HG02870 (cell line): Measurements from ENCODE around the gene ST6GALNAC4.
"Not testable (repeated sequence)": the region's sequence is repeated elsewhere in the genome, so short reads cannot be mapped to it uniquely, and the experiment has no call there.

Source experiments
- ATAC-seq: cut with Tn5 transposase; IDR thresholded peaks from one replicate; pipeline ENCODE4 v1.9.1; 2021; ENCODE audit warnings: mild to moderate bottlenecking, moderate library complexity; ENCODE audit not compliant: unreplicated experiment

Gene ST6GALNAC4

DNA sequence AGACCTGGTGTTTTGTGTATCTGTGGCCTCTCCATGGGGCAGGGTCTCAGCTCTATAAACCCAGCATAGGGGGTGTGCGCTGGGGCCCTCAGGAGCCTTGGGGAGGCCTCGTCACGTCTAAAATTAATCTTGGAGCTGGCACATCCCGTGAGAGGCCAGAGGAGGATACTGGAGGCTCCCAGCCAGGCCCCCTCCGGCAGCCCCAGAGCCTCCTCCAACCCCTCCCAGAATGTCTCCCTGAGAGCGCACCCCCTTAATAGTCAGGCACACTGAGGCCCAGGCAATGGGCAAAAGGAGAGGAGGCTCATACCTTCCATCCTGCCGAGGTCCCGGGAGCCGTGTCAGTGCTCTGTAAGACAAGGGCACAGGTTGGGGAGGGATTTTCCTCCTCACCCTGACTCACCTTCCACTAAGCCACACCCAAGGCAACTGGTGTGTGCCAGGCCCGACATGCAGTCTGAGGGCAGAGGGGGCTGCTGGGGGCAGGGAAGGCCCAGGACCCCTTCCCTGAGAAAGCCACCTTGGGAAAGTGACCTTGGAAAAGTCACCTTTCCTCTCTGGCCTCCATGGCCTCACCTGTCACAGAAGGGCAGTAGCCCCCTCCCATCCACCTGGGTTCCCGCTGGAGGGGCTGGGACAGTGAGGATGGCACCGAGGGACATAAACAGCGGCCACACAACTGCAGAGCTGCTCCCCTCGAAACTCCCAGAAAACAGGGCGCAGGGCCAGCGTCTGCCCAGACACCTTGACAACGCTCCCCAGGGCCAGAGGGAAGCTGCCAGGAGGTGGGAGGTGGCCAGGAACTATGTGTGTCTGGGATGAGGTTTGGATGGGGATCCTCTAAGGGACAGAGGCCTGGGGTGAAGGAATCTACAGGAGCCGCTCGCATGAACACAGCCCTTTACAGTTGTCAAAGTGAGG is 42.3 kb downstream of the ST6GALNAC4 start:
- ATAC-seq: no peak

DNA sequence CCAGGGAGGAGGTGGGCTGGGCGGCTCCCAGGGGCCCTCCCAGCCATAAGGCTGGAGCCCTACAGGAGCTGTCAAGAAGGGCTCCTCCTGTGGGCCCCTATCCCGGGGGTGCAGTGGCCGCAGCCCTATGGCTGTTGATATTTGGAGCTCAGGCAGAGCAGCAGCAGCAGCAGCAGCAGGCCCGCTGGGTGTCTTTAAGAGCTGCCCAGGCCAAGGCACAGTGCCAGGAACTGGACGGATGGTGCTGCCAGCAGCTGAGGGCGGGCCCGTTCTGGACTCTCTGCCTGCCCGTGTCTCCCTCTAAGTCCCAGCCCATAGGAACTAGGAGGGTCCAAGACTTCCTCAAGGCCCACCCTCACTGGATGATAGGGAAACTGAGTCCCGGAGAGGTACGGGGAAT is 43.0 kb downstream of the ST6GALNAC4 start:
- no peak for ATAC-seq

DNA sequence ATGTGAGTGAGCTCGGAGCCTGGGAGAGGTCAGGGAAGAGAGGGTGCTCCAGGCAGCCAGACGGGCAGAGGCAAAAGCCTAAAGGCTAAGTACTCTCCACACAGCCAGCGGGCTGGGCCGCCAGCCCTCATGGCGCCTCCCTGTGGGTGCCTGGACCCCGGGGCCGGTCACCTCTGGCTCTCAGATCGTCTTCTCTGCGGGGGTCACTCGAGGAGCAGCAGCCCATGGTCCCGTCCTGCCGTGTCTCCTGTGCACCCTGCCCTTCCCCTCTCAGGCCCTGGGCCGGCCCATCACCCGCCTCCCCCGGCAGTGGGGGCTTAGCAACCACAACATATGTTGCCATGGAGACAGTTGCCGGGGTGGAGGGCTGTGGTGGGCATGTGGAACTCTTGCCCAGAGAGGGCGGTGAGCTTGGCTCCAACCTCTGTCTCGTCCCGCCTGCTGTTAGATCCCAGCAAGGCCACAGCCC is 43.6 kb downstream of the ST6GALNAC4 start:
- ATAC-seq: no peak

DNA sequence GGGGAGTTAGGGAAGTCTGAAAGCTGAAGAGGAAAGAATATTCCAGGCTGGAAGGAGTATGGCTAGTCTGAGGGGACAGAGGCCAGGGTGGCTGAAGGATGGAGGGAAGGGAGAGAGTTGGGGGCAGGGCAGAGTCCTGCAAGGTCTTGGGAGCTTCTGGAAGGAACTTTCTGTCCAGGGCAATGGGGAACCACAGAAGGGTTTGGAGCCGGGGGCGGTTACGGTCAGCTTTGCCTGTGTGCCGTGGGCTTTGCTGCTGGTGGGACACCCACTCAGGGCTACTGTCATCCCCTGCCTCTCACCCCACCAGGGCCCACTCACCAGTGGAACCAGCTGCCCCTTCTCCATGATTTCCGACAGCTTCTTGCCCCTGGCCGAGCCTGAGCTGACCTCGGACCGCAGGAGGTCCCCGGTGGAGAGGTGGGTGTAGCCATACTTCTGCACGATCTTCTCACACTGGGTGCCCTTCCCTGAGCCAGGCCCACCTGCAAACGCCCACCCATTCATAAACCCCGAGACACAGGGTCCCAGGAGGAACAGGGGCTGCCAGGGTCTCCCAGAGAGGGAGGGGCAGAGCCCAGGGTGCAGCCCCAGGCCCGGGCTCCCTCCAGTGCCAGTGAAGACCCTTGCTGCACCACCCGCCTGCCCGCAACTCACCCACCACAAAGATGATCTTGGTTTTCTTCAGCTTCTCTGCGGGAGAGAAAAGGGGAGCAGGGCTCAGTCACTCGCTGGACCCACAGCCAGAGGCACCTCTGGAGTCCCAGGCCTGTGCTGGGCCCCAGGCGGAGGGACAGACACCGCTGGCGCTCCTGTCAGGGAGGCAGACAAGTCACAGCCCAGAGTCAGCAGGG is 44.2 kb downstream of the ST6GALNAC4 start:
- ATAC-seq: no peak

DNA sequence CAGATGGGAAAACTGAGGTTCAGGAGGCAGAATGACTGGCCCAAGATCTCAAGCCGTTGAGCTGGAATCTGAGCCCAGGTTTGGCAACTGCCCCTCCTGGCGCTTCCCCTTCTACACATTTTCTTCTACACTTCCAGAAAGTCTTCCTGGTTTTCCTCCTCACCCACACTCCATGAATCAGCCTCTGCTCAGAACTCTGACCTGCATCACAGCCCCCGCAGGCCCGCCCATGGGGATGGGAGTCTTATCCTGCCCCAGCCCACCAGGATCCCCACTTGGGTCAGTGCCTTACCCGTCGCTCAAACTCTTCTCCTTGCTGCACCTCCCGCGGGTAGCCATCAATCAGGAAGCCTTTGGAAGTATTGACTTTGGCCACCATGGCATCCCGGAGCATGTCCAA is 45.3 kb downstream of the ST6GALNAC4 start:
- no peak for ATAC-seq

DNA sequence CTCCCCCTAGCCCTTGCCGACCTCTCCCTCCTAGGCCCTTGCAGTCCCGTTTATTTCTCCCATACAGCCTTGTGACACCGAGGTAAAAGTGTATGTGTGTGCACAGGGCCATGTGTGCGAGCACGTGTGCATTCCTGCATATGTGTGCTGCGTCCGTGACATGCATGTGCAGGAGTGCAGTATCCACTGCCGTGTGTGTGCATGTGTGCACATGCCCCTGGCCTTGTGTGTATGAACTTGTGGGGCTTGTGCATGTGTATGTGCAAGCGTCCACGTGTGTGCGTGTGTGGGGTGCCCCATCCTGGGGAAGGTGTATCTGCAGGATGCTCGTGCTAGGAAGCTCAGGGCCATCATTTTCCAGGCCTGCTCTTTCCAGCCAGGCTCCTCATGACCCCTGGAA is 46.0 kb downstream of the ST6GALNAC4 start:
- ATAC-seq: no peak

DNA sequence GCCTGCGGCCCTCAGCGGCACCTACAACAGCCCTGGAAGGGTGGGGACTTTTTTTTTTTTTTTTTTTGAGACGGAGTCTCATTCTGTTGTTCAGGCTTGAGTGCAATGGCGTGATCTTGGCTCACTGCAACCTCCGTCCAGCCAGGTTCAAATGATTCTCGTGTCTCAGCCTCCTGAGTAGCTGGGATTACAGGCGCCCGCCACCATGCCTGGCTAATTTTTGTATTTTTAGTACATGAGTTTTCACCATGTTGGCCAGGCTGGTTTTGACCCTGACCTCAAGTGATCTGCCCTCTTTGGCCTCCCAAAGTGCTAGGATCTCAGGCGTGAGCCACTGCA is 46.7 kb downstream of the ST6GALNAC4 start:
- ATAC-seq: not testable (repeated sequence)

DNA sequence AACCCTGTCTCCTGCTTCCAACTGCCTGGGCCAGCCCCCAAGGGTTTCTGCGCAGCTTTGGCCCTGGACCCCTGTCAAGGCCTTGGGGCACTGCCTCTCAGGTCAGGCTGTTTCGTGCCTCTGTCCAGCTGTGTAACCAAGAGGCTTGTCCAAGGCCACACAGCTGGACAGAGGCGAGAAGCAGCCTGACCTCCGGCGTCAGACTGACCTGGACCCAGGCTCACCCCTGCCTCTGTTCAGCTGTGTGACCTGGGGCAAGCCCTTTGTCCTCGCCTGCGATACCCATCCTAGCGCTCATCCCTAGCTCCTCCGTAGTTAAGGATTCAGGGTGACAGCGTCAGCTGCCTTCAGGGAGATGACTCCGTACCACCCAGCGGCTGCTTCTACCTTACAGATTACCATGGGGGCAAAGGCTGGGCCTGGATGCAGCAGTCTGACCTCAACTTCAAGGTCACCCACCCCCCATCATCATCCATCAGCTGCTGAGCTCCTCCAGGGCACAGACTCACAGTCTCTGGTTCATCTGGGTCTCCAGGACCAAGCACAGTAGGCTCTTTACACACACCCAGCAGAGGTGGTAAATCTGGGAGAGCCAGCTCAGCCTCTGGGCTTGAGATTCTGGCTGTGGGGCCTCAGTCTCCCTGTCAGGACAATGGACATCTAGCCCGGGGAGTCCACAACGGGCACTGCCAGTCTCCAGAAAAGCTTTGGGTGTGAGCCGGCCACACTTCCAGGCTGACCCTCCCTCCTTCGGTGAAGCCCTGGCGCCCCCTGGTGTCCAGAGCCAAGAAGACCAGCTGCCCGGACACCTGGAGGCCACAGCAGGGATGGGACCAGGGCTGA is 47.3 kb downstream of the ST6GALNAC4 start:
- no peak for ATAC-seq

DNA sequence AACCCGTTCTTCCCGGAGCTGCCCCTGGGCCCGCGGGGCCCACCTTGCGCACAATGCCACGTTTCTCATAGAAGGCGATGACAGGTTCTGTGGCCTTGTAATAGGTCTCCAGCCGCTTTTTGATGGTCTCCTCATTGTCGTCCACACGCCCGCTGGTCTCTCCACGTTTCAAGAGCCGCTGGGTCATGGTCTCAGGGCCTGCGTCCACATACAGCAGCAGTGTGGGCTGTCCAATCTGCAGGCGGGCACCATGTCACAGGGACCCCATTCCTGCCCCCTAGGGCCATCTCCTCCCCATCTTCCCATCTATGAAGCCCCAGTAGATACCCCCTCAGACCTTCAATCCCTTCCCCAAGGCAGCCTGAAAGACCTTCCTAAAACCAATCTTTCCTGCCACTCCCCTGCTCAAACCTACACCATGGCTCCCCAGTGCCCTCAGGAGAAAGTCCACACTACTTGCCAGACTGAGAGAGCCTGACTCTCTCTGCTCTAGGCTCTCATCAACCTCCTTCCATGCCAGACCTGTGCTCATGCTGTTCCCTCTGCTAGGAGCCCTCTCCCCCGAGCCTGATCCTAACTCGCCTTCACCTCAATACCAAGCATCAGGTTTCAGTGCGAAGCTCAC is 48.5 kb downstream of the ST6GALNAC4 start:
- ATAC-seq: no peak

DNA sequence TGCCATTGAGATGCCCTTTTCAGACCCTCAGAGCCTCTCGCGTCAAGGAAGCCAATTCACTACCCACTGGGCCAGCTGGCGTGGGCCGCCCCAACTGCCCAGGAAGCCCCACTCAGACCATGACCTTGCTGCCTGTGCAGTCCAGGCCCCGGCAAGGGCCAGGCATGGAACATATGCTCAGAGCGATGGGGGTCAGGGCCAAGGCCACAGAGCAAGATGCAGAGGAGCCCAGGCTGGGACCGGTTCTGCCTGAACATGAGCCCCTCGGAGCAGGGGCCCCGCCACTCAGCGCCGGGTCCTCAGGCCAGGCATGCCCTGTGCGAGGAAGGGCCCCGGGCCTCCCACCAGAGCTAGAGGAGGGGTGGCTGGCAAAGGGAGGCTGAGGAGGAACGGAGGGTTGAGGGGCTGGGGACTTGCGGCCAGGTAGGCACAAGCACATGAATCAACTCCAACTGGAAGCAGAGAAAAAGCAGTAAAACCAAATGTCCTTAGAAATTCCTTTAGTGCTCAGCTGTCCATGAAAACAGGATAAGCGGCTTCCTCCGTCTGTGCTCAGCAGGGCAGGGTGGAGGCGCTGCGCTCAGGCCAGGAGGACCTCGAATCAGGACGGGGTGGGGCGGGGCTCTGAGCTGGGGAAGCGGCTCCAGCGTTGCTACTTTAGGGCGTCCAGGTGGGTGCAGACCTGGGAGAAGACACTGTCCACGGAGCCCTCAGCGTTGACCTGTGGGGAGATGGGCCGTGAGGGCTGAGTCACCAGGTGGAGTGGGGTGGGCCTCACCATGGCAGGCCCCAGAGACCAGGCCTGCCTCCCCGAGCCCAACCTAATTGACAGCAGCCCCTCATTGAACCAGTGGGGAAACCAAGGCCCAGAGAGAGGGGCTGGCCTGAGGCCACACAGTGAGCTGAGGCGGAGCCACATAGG is 49.2 kb downstream of the ST6GALNAC4 start:
- ATAC-seq: no peak

DNA sequence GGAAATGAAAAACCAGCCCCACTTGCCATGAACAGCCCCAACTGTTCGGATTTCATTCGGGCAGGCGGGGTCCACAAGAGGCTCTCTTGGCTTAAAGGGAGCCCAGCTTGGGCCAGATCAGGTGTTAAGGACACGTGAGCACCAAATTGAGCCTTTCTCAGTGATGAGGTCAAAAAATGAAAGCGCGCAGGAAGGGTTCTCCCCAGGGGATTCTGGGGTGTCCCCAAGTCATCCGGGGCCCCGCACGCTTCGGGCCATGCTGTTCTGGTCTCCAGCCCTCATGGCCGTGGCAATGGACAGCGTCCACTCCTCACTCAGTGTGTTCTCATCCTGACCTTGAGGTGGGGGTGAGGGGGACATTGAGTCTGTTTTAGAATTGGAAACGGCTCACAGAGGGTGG is 50.3 kb downstream of the ST6GALNAC4 start:
- ATAC-seq: no peak

DNA sequence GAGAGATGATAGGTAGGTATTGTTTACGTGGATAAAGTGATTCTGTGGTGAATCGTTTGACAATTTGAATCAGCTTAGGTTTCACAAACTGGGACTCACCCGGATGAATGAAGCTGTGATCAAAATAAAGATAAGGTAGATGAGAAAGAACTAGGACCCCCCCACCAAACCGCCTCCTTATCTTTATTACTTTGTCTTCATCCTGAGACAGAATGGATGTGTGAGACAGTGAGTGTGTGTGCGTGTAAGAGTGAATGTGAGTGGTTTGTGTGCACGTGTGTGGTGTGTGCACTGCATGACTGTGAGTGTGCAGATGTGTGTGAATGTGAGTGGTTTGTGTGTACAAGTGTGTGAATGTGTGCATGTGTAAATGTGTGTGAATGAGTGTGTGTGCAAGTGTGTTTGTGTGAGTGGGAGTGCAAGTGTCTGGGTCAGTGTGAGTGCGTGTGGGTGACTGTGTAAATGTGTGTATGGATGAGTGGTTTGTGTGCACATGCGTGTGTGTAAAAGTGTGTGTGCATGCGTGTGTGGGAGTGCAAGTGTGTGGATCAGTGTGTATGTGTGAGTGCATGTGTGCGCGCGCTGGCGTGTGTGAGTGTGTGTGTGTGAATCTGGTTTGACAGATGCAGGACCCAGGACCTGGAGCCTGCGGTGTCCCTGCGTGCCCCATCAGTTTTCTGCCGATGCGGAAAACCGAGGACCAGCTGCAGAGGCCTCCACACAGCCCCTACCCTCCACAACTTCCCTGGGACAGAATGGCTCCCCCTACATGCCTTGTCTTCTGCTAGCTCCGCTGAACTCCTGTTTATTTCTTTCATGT is 51.0 kb downstream of the ST6GALNAC4 start:
- no peak for ATAC-seq

DNA sequence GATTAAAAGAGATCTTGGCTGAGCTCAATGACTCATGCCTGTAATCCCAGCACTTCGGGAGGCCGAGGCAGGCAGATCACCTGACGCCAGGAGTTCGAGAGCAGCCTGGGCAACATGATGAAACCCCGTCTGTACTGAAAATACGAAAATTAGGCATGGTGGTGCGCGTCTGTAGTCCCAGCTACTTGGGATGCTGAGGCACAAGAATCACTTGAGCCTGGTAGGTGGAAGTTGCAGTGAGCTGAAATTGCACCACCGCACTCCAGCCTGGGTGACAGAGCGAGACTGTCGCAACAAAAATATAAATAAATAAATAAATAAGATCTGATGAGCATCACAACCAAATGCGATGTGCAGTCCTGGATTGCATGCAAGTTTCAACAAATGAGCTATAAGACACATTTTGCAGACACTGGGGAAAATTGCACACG is 53.6 kb downstream of the ST6GALNAC4 start:
- ATAC-seq: no peak

DNA sequence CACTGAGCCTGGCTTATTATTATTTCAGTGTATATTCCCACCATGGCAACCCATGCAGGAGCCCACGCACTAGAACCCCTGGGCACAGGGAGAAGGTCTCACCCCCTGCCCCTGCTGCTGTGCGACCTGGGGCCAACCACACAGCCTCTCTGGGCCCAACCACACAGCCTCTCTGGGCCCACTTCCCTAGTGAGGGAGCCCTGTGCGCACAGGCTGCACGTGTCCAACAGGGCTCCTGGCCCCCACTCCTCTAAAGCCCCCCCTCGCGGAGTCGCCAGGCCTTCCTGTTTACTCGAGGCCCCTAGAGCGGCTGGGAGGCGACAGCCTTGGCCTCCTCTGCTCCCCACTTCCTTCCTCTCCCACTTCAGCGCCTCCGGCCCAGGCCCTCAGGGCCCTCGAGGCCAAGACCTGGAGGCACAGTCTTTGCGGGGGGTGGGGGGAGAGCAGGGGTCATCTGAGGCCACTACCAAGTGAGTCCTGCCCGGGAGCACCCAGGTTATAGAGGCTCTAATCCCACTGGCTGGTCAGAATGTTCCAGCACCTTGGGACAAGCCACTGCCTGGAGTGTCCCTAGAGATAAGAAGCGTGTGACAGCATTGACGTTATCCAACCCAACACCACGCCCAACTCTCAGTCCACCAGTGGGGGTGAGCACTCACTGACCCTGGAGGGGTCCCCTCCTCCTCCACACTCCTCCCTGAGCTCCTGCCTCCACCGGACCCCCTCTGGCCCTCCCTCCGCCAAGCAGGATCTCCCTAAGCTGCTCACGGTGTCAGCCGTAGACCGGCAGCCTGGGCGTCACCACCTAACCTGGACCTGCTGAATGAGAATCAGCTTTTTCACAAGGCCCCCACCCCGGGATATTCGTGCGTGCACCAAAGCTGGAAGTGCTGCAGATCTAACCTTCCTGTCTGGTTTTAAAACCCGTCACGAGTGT is 54.5 kb downstream of the ST6GALNAC4 start:
- no peak for ATAC-seq

DNA sequence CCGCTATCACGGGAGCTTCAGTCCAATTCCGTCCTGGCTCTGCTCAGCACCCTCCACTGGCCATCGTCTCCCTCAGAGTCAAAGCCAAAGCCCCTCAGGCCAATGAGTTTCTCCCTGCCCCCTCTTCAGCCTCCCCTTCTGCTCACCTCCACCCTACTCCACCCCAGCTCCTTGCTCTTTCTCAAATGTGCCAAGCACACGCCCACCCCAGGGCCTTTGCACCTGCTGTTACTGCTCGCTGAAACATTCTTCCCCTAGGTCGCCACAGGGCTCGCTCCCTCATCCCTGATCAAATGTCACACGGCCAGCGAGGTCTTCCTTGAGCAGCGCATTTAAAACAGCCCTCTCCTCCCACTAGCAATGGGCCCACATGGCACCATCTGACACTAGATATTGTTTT is 56.1 kb downstream of the ST6GALNAC4 start:
- ATAC-seq: no peak

DNA sequence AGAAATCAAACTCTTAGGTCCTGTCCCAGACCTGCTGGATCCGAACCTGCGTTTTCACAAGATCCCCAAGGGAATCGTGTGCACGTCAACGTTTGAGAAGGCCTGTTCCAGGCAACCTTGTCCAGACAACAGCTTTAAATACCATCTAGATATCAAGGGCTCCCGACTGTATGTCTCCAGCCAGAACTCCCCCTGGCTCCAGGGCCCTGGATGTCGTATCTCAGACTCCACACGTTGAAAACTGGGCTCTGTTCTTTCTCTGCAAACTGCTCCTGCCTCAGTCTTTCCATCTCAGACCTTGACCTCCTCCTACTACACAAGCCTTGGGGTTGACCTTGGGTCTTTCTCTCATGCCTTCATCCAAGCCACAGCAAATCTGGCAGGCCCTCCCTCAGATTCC is 56.6 kb downstream of the ST6GALNAC4 start:
- no peak for ATAC-seq

DNA sequence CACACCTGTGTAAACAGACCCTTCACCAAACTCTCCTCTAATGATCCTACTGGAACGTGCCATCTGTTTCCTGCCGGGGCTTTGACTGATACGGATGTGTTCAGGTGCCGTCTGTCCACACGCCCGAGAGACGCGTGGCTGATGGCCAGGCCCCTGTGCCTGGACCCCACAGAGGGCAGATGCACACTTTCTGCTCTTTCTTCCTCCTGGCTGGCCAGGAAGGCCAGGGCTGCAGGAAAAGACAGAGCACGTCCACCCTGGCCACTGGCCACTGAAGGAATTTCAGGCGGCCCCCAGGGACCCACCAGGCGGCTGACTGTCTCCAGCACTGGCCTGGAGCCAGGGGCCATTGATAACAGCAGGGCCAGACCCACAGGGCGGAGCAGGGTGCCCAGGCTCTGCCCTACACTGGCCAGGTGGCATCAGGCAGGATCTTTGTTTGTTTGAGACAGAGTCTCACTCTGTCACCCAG is 58.8 kb downstream of the ST6GALNAC4 start:
- ATAC-seq: no peak
